ENCODE results near the gene SIRT5.

The SIRT5 gene

DNA sequence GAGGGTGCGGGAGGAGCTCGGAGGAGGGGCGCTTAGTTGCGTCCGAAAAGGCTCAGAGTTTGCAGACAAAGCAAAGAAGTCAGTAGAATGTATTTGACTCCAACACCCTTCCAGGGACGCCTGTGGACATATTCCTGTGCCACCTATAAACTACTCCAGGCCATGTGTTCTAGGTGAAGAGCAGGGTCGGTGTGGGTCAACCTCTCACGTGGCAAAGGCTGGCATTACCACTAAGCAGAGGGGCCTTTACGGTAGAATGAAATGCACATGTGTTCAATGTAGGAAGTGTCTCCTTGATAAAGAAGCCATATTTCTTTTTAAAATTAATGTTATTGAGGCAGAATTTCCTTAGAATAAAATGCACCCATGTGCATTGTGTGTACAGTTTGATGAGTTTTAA, 15.4 kb downstream of the SIRT5 start:
- no peak for DNase-seq (ENCODE audit: low read depth)

DNA sequence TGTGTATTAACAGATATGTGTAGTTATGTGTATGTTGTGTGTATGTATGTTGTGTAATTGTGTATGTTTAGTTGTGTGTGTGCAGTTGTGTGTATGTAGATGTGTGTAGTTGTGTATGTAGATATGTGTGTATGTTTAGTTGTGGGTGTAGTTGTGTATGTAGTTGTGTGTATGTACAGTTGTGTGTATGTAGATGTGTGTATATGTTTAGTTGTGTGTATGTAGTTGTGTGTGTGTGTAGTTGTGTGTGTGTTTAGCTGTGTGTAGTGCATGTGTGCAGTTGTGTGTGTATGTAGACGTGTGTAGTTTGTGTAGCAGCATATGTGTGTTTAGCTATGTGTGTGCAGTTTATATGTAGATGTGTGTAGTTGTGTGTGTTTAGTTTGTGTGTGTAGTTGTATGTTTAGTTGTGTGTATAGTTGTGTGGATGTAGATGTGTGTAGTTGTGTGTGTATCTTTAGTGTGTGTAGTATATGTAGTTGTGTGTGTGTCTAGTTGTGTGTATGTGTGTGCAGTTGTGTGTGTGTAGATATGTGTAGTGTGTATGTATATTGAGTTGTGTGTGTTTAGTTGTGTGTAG, 16.3 kb downstream of the SIRT5 start:
- no peak for DNase-seq (ENCODE audit: low read depth)

DNA sequence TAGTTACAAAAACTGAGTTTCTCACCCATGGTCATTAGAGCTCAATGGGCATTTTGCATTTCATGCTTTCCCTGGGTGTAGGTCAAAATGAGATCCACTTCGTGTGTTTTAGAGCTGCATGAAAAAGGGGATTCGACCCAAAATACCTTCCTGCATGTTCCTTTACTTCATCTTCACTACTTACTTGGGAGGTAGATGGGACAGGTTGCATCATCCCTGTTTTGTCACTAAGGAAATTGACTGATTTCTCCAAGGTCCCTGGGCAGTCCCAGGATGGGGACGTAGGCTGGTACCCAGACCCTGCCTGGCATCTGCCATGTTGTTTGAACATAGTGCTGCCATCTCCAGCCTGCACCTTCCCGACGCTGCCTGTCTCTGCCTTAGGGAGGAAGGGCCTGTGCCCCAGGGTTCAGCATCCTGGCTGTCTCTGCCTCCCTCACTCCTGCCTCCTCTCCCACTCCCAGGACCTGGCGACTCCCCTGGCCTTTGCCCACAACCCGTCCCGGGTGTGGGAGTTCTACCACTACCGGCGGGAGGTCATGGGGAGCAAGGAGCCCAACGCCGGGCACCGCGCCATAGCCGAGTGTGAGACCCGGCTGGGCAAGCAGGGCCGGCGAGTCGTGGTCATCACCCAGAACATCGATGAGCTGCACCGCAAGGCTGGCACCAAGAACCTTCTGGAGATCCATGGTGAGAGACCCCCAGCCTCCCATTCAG, 17.0 kb downstream of the SIRT5 start:
- DNase-seq (ENCODE audit: low read depth), result no peak

DNA sequence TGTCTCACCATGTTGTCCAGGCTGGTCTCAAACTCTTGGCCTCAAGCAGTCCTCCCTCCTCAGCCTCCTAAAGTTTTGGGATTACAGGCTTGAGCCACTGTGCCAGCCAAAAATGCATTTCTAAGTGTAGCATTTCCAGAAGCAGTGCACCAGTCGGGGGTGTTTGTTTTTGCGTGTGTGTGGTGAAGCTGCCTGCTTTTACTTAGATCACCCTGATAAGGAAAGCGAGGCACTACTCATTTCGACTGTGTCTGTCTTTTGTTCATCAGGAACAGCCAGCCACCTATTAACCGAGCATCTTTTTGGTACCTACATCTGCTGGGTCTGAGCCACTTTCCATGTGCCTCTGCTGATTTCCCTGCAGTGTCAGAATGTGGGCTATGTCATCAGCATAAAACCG, 18.7 kb downstream of the SIRT5 start:
- no peak for DNase-seq (ENCODE audit: low read depth)

DNA sequence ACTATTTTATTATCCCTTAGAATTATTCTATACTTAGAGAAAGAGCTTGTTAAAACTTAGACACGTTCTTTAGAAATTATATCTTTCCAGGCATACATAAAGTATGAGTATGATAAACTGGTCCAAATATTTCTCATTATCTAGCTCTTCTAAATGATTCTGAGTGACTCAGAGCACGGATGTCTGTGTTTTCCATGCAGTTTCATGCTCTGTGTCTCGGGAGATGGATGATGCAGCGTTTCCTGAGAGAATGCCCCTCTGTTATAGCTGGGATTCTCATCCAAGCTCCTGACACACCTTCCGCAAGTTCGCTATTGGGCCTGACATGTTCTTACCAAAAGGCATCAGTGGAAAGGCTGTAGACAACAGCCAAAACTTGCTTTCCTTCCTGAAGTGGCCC, 19.3 kb downstream of the SIRT5 start:
- no peak for DNase-seq (ENCODE audit: low read depth)

DNA sequence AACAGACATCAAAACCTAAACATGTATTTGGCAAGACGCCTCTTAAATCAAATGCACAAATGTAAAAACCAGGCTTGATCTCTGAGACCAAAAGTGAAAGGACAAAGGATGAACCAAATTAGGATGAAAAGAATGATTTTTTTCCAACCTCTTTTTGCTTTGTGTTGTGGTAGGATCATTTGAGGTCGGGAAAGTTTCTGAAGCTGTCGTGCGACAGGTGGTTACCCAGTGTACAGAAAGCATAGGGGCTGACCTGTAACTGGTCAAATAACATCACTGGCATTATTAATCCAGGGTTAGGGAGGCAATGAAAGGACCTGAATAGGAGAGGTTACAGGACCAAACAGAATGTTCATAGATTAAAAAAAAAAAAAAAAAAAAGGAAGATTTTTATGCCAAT, 22.7 kb downstream of the SIRT5 start:
- DNase-seq (ENCODE audit: low read depth), result no peak

DNA sequence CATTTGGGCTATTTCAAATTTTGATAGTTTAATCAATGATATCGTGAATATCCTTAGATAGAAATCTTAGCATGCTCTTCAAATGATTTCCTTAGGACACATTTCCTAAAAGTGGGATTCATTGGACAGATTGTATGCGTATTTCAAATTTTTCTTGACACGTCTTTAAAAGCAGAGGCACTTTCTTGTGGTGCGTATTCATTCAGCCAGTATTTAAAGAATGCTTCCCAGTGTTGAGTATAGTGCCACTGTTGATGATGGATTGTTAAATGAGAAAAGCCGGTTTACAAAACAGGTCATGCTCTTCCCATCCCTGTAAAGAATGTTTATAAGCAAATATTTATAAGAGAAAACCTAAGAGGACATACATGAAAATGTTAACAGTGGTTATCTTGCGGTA, 25.6 kb downstream of the SIRT5 start:
- no peak for DNase-seq (ENCODE audit: low read depth)

DNA sequence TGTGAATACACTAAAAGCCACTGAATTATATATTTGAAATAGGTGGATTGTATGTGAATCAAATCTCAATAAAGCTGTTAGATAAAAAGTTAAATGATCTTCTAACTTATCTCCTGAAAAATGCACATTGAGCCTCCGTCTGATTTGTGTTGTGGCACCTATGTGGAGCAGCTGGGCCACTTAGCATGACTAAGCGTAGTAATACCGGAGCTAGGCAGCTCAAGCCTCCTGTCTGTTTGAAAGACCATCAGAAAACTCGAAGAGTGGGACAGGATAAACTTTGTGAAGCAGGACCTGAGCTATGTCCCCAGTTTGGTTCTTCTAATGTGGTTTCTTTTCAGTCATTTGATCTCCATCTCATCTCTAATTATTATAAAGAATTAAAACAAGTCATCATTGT, 29.7 kb downstream of the SIRT5 start:
- no peak for DNase-seq (ENCODE audit: low read depth)

DNA sequence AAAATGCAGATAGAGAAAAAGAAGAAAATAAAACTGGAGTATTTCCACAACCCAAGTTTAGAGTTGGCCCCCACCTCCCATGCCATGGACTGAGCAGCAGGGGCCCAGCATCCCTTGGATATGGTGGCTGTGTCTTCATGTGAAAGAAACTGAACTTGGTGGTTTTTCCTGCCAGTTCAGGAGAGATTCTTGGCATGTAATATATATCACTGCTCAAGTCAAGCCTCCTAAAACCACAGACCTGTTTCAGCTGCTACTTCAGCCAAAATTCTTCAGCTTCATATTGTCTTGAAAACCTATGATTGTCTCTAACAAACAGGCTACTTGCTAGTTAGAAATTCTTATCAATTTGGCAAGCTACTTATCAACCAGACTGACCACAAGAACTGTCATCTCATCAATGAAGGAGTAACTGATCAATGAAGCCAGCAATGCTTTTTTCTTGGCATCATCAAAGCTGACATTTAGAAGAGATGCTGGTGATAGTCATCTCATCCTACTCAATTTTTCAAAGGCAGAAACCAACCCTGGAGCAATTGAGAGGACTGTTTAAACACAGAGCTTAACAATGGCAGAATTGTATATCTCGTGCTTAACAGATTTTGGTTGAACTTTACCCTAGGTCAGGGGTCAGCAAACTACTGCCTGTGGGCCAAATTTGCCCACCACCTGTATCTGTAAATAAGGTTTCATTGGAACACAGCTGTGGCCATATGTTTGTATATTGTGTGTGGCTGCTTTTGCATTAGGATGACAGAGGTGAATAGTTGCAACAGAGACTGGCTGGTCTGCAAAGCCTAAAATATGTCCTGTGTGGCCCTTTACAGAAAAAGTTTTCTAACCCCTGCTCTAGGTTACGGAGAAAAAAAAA, 30.4 kb downstream of the SIRT5 start:
- no peak for DNase-seq (ENCODE audit: low read depth)

DNA sequence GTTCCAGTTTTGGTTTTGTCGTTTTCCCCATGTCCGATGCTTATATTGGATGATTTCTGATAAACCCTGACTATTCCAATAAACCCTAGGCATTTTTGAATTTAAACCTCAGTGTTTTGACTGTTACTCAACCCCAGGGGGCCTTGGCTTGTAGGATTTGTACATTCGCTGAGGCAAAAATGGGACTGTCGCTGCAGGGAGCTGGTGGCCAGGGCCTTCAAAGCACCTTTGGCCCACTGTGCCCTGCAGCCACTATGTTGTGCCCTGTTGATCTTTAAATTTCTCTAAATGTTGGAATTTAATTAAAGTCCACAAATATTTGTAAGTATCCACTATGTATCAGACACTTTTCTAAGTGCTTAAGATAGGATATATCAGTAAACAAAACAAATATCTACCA, 31.2 kb downstream of the SIRT5 start:
- no peak for DNase-seq (ENCODE audit: low read depth)

DNA sequence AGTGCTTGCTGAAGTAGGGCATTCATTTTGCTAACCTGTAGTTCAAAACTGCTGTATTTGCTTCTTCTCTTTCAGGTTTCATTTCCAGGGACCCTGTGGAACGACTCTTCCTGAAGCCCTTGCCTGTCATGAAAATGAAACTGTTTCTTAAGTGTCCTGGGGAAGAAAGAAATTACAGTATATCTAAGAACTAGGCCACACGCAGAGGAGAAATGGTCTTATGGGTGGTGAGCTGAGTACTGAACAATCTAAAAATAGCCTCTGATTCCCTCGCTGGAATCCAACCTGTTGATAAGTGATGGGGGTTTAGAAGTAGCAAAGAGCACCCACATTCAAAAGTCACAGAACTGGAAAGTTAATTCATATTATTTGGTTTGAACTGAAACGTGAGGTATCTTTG, 37.3 kb downstream of the SIRT5 start:
- no peak for DNase-seq (ENCODE audit: low read depth)

DNA sequence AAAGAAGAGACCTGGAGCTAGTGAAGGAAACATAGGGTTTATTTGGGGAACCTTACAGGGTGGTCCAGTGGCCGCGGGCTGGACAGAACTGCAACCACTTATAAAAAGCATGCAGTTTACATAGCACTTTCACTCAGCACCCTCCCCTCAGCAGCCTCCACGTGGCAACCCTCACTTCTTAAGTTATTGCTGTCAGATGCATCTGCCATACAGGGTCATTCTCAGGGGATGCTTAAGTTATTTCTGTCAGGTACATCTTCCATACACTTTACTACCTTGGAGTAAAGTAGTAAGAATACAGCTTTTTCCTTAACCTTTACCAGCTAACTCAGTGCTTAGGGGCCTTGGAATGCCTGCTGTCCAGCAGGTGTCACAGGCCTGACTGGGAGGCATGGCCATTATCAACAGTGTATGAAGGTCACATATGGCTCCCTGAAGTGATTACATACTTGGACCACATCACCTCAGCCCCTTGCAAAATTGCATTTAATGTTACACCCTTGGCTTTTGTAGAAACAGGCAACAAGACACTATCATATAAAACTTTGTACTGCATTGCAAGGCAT, 38.7 kb downstream of the SIRT5 start:
- no peak for DNase-seq (ENCODE audit: low read depth)

DNA sequence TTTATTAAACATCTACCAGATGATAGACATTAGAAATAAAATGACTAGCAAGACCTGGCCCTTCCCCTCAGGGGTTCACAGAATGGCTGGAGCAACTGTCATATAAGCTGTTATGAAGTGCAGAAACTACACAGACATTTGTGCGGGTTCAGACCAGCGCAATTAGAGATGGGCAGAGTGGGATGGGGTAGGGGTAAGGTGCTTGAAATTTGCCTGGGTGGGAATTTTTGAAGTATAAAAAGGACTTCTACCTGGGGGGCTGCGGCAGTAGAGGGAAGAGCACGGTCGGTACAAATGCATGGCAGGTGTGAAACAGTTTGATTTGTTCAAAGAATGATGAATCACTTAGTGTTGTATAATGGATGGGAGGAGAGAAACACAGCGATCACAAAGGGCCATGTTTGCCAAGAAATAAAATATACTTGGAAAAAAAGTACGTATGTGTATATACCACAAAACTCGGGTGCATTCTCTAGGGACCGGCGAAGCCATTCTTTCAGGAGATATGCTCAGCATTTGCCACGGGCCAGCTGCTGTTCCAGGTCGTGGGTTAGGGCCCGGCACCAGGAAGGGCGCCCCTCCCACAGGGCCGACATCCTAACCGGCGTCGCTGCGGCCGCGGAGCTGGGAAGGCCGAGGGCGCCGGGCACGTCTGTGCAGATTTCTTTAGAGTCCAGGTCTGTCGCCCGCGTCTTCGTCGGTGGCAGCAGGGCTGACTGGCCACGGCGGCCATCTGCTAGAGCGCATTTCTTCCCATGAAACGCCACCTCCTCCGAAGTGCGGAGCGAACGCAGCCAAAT, 39.9 kb downstream of the SIRT5 start:
- peak; percentile 43 for DNase-seq (ENCODE audit: low read depth)

DNA sequence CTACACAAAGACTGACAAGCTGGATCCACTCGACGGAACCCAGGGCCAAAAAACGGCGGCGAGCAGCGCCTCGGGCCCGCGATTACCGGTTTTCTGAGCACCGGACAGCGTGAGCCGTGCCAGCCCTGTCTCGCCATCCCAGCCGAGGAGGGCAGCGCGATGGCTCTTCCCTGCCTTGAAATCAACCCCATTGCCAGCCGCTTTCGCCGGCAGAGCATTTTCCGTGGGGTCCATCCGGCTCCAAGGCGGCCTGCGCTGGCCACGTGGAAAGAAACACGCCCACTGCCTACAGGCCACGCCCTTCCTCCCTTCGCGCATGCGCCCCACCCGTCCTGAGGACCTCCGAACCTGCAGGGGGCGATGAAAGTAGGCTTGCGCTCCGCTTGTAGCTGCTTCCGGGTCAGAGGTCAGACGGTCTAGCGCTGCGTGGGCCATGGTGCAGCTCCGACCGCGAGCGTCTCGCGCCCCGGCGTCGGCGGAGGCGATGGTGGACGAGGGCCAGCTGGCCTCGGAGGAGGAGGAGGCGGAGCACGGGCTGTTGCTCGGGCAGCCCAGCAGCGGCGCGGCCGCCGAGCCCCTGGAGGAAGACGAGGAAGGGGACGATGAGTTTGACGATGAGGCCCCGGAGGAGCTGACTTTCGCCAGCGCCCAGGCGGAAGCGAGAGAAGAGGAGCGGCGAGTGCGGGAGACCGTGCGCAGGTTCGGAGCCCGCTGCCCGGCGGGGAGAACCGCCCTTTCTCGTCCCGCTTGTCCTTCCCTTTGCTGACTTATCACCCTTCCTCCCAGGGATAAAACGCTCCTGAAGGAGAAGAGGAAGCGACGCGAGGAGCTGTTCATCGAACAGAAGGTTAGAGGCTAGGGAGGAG, 40.8 kb downstream of the SIRT5 start, which contains the start of gene NOL7:
Gene NOL7 (plus strand): TSS at position 410 of the 866 bp plus-strand sequence. CDS start 24 bp downstream, at position 434.
- DNase-seq (ENCODE audit: low read depth), result peak; percentile 99

DNA sequence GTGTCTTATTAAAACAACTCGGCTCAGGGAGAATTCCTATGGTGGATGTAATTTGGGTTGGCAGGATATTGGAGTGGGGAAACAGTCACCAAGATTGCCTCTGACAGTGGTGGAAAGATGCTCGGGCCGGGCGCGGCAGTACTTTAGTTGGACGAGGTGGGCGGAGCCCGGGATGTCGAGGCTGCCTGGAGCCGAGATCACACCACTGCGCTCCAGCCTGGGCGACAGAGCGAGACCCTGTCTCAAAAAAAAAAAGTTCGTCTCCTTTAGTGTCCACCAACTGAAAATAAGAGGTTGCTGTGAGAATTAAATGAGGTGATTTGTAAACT, 41.4 kb downstream of the SIRT5 start:
- DNase-seq (ENCODE audit: low read depth), result peak; percentile 43

DNA sequence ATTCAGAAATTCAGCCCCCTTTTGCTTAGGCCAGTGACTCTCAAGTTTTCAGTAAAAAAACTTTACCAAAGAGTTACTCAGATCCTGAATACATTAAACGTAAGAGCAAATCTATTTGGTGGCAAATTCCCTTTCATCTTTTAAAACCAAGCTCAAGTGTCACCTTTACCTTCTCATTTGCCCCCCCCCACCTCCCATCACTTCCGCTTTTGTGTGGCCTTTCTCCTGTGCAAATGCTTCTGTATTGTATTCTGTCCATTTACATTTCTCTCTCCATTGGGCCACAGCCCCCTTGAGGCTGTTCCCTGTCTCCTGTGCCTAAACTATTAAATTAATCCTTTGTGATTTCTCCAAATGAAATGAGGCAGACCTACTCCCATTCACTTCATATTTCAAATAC, 42.7 kb downstream of the SIRT5 start:
- DNase-seq (ENCODE audit: low read depth), result no peak

DNA sequence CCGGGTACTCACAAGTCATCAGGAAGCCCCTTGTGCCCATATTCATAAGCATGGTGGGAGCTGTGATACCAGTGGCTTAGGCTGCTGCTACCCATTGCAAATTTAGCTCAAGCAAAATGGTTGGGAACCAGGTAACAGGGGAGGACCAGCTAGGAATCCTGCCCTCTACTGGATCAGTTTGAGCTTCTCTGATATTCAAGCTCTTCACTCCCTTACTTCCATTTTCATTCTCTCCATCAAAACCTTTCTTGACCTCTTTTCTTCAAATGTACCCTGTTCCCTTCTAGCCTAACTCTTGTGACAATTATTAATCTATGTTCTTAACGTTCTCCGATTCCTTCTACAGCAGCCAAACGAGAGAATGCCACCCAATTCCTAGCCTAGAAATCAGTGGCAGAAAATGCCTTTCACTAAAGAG, 50.5 kb downstream of the SIRT5 start:
- DNase-seq (ENCODE audit: low read depth), result peak; percentile 55

DNA sequence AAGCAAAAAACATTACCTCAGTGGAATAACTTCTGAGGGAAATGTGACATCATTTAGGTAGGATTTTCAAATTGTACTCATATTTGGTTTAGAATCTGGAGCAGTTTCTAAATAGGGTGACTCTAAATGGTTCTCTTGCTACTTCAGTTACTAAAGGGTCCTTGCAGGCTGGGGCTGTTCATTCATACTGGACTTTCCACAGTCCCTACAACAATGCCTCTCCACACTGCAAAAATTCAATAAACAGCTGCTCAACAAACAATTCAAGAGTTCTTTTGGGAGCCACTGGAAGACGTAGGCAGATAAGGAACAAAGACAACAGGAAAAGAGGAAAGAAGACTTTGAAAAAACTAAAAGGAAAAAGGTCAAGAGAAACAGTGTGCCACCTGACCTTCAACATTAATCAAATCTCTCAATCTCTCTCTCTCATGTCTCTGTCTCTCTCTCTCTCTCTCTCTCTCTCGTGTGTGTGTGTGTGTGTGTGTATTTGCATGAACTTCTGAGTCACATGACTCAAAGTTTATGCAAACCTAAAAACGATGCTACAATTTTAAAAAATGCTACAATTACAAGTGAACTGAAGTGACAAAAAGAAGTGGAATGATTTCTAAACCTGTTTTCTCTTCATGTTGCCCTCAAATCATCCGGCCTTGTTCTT, 55.2 kb downstream of the SIRT5 start:
- no peak for DNase-seq (ENCODE audit: low read depth)

DNA sequence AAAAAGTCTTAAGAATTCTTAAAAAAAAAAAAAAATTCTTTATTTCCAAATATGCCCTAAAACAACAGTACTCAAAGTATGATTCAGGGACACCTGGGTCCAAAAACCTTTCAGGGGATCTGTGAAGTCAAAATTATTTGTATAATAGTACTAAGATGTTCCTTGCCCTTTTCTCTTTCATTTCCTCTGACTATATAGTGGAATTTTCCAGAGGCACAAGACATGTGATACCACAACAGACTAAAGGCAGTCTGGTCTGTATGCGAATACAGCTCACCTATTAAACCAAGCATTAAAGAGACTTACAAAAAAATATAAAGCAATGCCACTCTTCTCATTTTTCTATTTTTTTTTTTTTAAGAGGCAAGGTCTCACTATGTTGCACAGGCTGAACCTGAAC, 56.1 kb downstream of the SIRT5 start:
- no peak for DNase-seq (ENCODE audit: low read depth)

DNA sequence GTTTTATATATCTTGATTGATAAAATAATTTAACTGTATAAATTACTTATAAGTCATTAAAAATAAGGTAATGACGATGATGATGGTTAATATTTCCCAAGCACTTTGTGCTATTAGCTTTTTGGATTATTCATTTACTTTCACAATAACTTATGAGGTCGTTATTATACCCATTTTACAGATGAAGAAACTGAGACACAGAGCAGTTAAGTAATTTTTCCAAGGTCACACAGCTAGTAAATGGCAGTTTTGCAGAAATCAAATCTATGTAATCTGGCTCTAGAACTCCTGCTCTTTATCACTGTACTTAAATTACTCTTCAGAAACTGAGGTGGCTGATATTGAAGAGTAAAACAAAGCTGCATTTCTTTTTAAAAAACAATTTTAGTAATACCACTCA, 58.9 kb downstream of the SIRT5 start:
- DNase-seq (ENCODE audit: low read depth), result no peak

All from iris pigment epithelial cell (primary cell).